COR-L47 (cell line): ENCODE data around the gene PI4K2B.
"Not testable (repeated sequence)": the region's sequence is repeated elsewhere in the genome, so short reads cannot be mapped to it uniquely, and the experiment has no call there.

Experiments
- DNase-seq: peaks from one replicate; lab custom pipeline; 2025; lab: John Stamatoyannopoulos, UW

The PI4K2B gene

DNA sequence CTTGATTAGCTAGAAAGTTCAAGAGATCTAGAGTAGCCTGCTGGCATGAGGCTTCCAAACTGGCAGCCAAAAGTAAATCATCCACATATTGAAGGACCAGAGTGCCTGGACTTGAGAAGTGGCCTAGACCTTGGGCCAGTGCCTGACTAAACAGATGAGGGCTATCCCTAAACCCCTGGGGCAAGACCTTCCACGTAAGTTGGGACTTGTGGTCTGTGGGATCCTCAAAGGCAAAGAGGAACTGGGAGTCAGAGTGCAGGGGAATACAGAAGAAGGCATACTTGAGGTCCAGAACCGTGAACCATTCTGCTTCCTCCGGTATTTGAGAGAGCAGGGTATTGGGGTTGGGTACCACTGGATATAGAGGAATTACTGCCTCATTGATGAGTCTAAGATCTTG lies 8.4 kb downstream of the PI4K2B start:
- DNase-seq: not testable (repeated sequence)

DNA sequence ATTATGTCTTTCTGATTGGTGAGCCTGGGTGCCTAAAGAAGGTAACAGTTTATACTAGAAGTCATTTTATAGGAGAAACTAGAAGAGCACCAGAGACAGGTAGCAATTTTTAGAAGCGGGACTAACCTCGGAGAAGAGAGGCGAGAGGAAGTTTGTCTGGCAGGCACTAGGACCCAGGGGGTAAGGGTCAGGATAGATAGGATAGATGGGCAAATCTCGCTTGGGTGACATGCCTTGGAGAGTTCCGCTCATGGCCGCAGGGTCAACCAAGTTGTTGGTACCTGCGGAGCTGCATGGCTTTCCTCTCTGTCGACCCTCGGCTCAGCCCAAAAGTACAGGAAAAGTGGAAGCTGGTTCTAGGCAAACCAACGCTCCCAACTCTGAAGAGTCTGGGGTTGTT lies 11.3 kb downstream of the PI4K2B start:
- DNase-seq: no peak

DNA sequence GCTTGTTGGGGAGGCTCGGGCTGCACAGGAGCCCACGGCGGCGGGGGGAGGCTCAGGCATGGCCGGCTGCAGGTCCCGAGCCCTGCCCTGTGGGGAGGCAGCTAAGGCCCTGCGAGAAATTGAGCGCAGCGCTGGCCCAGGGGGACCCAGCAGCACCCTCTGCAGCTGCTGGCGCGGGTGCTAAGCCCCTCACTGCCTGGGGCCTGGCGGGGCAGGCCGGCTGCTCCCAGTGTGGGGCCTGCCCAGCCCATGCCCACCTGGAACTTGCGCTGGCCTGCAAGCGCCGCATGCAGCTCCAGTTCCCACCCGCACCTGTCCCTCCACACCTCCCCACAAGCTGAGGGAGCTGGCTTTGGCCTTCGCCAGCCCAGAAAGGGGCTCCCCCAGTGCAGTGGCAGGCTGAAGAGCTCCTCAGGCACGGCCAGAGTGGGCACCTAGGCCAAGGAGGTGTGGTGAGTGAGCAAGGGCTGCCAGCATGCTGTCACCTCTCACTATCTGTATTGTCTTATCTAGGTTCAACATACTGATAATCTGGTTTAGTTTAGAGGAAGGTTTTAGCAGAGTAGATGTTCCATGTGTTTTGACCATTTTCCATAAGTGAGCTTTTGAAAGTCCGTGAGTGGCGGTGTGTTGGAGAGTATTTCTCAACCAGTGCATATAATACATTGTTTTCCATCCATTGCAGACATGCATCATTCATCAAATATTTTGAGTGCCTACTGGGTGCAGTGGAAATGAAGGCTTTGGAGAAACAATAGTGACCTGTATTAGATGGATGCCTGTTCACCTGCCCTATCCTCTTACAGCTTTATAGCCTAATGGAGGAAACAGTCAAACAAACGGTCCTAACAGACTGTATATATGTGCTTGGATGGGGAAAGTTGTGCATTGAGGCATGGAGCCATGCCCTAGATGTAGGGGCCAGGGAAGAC lies 13.1 kb downstream of the PI4K2B start:
- no peak for DNase-seq

DNA sequence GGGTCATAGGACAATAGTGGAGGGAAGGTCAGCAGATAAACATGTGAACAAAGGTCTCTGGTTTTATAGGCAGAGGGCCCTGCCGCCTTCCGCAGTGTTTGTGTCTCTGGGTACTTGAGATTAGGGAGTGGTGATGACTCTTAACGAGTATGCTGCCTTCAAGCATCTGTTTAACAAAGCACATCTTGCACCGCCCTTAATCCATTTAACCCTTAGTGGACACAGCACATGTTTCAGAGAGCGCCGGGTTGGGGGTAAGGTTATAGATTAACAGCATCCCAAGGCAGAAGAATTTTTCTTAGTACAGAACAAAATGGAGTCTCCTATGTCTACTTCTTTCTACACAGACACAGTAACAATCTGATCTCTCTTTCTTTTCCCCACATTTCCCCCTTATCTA lies 15.0 kb downstream of the PI4K2B start:
- not testable (repeated sequence) for DNase-seq

DNA sequence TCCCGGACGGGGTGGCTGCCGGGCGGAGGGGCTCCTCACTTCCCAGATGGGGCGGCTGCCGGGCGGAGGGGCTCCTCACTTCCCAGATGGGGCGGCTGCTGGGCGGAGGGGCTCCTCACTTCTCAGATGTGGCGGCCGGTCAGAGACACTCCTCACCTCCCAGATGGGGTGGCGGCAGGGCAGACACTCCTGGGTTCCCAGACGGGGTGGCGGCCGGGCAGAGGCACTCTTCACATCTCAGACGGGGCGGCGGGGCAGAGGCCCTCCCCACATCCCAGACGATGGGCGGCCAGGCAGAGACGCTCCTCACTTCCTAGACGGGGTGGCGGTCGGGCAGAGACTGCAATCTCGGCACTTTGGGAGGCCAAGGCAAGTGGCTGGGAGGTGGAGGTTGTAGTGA lies 15.7 kb downstream of the PI4K2B start:
- not testable (repeated sequence) for DNase-seq

DNA sequence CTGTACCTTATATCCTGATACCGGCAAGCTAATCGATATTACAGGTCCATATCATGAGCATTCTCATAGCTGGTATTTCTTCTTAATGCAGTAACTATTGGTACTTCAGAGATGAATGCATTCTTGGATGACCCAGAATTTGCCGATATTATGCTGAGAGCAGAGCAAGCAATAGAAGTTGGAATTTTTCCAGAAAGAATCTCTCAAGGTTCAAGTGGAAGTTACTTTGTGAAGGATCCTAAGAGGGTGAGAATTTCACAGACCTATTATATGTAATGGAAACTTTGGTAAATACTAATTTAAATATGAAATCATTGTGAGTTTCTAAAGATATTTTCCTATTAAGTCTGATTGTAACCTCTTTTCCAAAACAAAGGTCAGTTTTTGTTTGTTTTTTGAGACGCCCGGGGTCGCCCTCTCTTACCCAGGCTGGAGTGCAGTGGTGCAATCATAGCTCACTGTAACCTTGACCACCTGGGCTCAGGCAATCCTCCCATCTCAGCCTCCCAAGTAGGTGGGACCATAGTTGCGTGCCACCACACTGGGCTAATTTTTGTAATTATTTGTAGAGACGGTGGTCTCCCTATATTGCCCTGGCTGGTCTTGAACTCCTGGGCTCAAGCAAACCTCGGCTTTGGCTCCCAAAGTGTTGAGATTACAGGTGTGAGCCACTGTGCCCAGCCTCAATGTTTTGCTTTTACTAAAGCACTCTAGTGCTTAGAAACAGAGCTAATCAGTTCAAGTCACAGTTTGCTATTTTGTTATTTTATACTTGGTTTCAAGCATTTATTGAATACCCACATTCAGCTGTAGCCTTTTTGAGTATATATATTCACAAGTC lies 18.6 kb downstream of the PI4K2B start:
- DNase-seq: no peak

DNA sequence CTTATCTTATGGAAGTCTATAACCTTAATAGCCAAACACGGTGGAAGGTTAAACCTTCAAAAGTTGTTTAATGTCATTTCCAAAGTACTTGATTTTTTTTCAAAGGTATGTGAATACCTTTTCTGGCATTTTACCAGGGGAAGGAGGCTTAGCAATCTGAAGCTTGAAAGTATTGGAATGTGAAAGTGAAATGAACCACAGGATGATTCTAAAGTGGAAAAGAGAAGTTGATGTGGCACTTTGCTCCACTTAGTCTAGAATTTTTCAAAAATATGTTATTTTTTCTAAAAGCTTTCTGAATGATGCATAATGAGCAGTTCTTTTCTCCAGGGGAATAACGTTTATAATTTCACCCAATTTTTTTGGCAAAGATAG lies 19.2 kb downstream of the PI4K2B start:
- no peak for DNase-seq

DNA sequence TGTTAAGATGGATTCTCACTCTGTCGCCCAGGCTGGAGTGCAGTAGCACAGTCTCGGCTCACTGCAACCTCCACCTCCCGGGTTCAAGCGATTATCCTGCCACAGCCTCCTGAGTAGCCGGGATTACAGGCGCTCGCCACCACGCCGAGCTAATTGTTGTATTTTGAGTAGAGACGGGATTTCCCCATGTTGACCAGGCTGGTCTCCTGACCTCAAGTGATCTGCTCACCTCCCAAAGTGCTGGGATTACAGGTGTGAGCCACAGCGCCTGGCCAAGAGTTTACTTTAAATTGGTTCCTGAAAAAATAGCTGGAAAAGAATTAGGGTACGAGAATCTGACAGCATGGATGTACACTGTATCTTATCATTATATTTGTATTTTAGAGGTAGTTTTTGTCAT lies 20.0 kb downstream of the PI4K2B start:
- not testable (repeated sequence) for DNase-seq

DNA sequence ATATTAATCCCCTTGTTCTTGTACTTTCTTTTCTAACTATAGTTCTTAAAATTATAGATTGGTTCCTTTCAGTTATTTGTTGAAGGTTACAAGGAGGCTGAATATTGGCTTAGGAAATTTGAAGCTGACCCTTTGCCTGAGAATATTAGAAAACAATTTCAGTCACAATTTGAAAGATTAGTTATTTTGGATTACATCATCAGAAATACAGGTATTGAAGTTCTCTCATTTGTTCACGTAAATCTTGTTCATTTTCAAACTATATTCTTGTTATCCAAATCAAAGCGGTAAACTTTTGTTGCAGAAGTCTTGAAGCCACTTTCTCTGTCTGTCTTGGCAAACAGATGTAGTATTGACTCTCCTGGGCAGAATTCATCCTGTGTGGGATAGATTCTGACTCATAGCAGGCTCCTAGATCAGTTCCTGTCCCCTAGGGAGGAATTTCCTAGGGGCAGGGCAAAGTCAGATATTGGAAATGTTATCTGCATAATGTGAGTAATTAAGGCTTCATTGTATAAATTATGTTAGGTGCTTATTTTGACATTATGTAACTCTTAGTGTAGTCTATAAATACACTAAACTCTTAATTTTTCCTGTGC lies 25.2 kb downstream of the PI4K2B start:
- DNase-seq: no peak

DNA sequence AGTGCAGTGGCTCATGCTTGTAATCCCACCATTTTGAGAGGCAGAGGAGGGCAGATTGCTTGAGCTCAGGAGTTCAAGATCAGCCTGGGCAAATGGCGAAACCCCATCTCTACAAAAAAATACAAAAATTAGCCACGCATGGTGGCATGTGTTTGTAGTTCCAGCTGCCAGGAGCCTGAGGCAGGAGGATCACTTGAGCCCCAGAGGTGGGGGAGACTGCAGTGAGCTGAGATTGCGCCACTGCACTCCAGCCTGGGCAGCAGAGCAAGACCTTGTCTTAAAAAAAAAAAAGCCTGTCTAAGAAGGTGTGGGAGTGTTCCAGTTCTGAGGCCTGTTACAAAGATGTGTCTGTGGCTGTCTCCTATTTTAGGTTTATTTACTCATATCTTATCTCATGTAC lies 38.0 kb downstream of the PI4K2B start:
- DNase-seq: no peak

DNA sequence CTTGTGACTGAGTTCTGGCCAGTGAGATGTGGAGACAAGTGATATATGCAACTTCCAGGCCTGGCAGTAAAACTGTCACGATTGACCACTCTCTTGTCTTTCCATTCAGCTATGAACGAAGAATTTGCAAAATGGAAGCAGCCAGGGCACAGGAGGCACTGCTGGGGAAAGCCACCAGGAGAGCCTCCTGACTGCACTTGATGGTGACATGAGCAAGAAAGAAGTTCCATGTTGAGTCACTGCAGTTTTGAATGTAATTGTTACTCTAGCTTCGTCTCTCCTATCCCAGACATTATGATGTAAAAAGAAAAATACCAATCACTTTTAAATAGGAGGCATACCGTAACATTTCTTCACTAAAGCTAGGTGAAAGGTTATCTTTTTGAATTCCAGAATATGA lies 46.4 kb downstream of the PI4K2B start:
- DNase-seq: no peak

DNA sequence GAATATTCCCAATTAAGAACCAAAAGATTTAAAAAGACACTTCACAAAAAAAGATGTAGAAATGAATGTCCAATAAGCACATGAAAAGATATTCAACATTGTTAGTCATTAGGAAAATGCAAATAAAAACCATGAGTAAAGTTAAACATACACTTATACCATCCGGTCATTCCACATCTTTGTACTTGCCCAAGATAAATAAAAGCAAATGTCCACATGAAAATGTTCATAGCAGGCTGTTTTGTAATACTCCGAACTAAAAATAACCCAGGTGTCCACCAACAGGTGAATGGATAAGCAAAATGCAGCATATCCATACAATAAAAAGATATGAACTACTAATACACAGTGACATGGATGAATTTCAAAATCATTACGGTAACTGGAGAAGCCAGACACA lies 50.1 kb downstream of the PI4K2B start:
- no peak for DNase-seq

DNA sequence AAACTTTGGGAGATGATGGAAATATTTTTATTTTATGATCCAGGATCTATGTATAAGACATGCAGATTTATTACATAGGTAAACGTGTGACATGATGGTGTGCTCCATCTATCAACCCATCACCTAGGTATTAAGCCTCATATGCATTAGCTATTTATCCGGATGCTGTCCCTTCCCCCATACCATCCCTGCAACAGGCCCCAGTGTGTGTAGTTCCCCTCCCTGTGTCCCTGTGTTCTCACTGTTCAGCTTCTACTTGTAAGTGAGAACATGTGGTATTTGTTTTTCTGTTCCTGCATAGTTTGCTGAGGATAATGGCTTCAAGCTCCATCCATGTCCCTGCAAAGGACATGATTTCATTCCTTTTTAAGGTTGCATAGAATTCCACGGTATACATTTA lies 50.6 kb downstream of the PI4K2B start:
- DNase-seq: no peak

DNA sequence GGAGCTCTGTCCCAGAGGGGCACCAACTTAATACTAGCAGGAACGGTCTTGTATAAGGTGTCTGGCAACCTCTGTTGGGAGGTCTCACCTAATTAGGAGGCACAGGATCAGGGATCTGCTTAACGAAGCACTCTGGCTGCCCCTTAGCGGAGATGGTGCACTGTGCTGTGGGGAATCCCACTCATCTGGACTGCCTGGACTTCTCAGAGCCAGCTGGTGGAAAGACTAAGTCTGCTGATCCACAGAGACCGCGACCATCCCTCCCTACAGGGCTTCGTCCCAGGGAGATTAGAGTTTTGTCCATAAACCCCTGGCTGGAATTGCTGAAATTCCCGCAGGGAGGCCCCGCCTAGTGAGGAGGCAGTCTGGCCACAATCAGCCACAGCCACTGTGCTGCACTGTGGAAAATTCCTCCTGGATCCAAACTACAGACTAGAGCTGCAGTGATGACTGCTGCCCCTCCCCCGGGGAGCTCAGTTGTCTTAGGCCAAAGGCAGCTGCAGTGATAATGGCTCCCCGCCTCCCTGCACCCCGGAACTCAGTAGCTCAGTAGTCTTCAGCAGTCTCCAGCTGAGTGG lies 56.7 kb downstream of the PI4K2B start:
- DNase-seq: no peak

DNA sequence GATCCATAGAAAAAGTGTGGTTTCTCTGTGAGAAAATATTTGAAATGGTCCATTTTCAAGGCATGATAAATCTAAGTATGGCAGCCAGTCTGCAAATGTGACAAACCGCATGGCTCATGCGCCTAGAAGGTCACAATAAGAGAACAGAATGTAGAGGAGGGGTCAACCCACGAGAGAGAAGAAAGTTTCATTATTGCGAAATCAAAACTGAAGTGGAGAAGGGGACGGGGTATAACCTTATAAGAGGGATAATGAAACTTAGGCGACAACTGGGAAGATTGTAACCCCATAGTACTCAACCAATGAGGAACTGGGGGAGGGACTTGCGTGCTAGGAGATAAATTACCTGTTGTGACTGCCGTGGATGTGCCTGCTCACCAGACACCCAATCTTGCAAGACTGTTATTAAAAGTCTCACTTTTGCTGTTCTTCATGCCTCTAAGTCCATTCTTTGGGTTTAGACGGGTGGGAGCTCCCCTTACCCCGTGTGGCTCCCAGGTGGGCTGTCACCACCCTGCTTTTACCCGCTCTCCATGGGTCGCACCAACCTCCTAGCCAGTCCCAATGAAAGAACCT lies 57.4 kb downstream of the PI4K2B start:
- no peak for DNase-seq

DNA sequence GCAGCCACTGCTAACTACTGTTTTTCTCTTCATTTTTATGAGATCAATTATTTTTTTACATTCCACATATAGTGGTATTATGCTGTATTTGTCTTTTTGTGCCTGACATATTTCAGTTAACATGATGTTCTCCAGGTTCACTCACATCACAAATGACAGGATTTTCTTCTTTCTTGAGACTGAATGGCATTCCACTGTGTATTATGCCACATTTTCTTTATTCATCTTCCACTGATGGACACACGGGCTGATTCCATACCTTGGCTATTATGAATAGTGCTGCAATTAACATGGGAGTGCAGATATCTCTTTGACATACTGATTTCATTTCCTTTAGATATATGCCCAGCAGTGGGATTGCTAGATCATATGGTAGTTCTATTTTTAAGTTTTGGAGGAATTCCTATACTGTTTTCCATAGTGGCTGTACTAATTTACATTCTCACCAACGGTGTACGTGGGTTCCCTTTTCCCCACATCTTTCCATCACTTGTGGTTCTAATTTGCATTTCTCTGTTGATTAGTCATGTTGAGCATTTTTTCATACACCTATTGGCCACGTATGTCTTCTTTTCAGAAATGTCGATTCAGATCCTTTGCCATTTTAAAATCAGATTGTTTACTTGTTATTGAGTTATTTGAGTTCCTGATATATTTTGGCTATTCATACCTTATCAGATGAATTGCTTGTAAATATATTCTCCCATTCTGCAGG lies 63.9 kb downstream of the PI4K2B start:
- no peak for DNase-seq

DNA sequence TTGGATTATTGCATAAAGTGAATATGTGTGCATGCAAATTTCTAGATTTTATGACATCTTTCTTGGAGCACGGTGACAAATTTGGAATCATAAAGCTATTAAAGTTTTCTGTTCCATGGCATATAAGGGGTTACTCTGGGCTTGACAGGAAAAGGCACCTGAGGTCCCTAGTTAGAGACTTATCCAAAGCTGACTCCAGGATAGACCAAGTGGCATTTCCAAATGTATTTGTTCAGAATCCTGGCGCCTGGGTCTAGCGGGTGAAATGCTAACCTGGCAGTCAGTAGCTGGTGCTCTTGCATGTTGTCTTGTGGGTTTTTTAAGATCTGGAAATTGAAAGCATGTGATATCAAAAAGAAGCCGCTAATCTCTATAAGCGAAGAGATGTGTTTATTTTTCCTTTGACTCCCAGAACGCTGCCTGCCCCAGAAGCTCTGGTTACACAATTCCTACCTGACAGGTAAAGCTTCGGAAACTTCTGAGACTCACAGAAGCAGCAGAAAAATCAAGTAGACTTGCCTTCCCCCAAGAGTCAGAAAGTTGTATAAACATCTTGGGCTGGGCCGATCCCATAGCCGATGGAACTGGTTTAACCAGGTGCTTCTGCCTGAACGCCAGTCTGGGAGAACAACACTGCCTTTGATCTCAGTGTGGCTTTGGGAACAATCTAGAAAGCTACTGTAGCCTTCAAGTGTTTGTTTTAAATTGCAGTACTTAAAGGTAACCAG lies 65.8 kb downstream of the PI4K2B start:
- no peak for DNase-seq

DNA sequence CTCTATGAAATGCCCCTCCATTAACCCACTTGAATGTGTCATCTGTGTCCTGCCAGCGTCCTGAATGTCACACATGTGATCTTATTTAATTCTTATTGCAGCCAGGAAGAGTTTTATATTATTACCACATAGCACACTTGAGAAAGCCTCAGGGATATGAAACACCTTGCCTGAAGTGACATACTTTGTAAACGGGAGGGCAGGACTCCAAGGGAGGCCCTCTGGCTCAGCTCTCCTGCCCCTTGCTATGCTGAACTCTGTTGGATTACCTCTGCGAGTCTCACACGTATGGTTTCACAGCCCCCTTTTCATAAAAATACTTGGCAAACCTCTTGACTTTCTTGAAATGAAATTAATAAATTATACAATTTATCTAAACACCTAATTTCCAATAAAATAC lies 67.6 kb downstream of the PI4K2B start:
- DNase-seq: no peak

DNA sequence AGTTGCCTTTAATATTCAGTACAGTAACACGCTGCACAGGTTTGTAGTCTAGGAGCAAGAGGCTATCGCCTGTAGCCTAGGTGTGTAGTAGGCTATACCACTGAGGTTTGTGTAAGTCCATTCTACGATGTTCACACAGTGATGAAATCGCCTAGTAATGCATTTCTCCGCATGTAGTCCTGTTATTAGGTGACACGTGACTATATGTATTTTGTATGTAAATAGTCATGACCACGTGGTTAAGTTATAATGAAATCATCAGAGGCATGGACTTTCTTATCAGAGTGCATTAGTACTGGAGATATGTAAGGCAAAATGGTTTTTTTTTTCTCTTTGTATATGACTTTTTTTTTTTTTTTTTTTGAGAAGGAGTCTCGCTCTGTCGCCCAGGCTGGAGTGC lies 68.8 kb downstream of the PI4K2B start:
- DNase-seq: no peak

DNA sequence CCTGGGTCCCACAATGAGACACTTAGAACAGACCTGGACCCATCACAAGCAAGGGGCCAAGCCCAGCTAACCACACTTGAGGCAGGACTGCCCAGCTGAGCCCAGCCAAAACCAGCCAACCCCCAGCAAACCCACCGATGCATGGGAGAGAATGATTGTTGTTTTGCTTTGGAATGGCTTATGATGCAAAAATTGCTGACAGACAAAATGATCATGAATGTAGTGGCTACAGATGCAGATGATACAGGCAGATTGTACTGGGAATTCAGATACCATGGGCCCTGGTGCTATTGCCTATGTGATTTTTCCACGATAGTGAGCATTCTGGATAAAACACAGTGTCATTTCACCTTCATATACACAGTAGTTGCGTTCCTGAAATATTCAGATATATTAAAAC lies 69.7 kb downstream of the PI4K2B start:
- no peak for DNase-seq
